Measurements from ENCODE around the gene KCNQ1.

Gene KCNQ1

GRCh38 chr11:2589538-2589934 lies 144.7 kb downstream of the KCNQ1 start:
- H3K27me3 ChIP-seq (replicated peaks; ENCODE audit: control insufficient read depth, insufficient read depth, low read length) = no peaks in the 10 kb centered on the region

DNA sequence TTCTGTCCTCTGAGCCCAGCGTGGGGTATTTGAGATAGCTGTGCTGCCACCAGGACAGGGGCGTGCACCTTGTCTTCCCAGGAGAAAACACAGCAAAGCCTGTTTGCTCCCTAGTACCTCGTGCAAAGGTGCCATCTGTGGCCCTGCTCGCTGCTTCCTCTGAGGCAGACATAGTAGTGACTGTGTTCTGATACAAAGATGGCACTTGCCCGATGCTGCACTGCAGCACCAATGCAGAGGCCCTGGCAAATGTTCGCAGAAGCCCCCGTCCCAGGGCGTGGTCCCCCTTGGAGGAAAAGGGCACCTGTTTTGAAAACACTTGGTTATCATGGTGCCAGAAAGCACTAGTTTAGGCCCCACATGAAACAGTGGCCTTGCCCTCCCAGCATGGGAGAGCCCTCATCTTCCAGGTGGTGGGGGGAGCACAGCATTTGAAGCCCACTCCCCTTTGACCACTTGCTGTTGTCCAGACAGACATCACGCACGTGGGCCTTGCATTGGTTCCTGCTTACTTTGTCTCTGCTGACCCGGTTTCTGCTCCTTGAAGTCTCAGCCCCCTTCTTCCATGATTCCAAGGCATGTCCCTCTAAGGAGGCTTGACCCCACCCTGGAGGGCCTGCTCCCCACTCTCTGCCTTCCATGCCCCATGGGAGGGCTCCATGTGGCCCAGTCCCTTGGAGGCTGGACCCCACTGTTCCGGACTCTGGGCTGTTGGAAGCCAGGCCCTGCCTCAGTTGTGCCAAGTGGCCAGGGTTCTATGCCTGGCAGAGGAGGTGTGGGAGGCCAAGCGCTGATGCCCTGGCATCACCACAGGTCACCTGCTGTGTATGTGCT lies 145.5 kb downstream of the KCNQ1 start:
- Histone ChIP-seq H3K36me3 (ENCODE audit: control insufficient read depth, insufficient read depth, low read length) (no peaks in the 10 kb centered on the region), H3K4me3 (replicated peaks; ENCODE audit: low read depth, low read length) (no peak overlapping the region), H3K27me3 (replicated peaks; ENCODE audit: control insufficient read depth, insufficient read depth, low read length) (no peaks in the 10 kb centered on the region)
- TF ChIP-seq, protein P1, sequence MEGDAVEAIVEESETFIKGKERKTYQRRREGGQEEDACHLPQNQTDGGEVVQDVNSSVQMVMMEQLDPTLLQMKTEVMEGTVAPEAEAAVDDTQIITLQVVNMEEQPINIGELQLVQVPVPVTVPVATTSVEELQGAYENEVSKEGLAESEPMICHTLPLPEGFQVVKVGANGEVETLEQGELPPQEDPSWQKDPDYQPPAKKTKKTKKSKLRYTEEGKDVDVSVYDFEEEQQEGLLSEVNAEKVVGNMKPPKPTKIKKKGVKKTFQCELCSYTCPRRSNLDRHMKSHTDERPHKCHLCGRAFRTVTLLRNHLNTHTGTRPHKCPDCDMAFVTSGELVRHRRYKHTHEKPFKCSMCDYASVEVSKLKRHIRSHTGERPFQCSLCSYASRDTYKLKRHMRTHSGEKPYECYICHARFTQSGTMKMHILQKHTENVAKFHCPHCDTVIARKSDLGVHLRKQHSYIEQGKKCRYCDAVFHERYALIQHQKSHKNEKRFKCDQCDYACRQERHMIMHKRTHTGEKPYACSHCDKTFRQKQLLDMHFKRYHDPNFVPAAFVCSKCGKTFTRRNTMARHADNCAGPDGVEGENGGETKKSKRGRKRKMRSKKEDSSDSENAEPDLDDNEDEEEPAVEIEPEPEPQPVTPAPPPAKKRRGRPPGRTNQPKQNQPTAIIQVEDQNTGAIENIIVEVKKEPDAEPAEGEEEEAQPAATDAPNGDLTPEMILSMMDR (IDR thresholded peaks at IDR 0.05; ENCODE audit: insufficient read depth, low read length, poor library complexity, severe bottlenecking) = no peak
- DNase-seq (ENCODE audit: extremely low read depth, insufficient read length) = no peak

More at GRCh38 chr11:2589538-2589934, 144.7 kb downstream of the KCNQ1 start:
- DNase-seq (ENCODE audit: extremely low read depth, insufficient read length) = no peak
- Histone ChIP-seq H3K36me3 (ENCODE audit: control insufficient read depth, insufficient read depth, low read length) (no peaks in the 10 kb centered on the region), H3K4me3 (replicated peaks; ENCODE audit: low read depth, low read length) (no peak overlapping the region)
- TF ChIP-seq, protein P1 (IDR thresholded peaks at IDR 0.05; ENCODE audit: insufficient read depth, low read length, poor library complexity, severe bottlenecking) = no peak

GRCh38 chr11:2590965-2591754 lies 146.4 kb downstream of the KCNQ1 start:
- no peak for DNase-seq (ENCODE audit: extremely low read depth, insufficient read length)
- H3K27me3 ChIP-seq (replicated peaks; ENCODE audit: control insufficient read depth, insufficient read depth, low read length) = no peaks in the 10 kb centered on the region
- no peaks in the 10 kb centered on the region for H3K36me3 ChIP-seq (ENCODE audit: control insufficient read depth, insufficient read depth, low read length)
- TF ChIP-seq, protein P1 (IDR thresholded peaks at IDR 0.05; ENCODE audit: insufficient read depth, low read length, poor library complexity, severe bottlenecking) = no peak
- no peak overlapping the region for H3K4me3 ChIP-seq (replicated peaks; ENCODE audit: low read depth, low read length)

- Histone ChIP-seq H3K36me3 (ENCODE audit: control insufficient read depth, insufficient read depth, low read length) (no peaks in the 10 kb centered on the region), H3K27me3 (replicated peaks; ENCODE audit: control insufficient read depth, insufficient read depth, low read length) (no peaks in the 10 kb centered on the region), H3K4me3 (replicated peaks; ENCODE audit: low read depth, low read length) (no peak overlapping the region)
- no peak for DNase-seq (ENCODE audit: extremely low read depth, insufficient read length)
- TF ChIP-seq, protein P1 (IDR thresholded peaks at IDR 0.05; ENCODE audit: insufficient read depth, low read length, poor library complexity, severe bottlenecking) = no peak
These were observed 147.0 kb downstream of the KCNQ1 start for GRCh38 chr11:2591805-2592204.

- no peaks in the 10 kb centered on the region for H3K27me3 ChIP-seq (replicated peaks; ENCODE audit: control insufficient read depth, insufficient read depth, low read length)
- no peak for DNase-seq (ENCODE audit: extremely low read depth, insufficient read length)
- TF ChIP-seq, protein P1 (IDR thresholded peaks at IDR 0.05; ENCODE audit: insufficient read depth, low read length, poor library complexity, severe bottlenecking) = no peak
- no peaks in the 10 kb centered on the region for H3K36me3 ChIP-seq (ENCODE audit: control insufficient read depth, insufficient read depth, low read length)
- no peak overlapping the region for H3K4me3 ChIP-seq (replicated peaks; ENCODE audit: low read depth, low read length)
These were observed 148.0 kb downstream of the KCNQ1 start for GRCh38 chr11:2592559-2593392.

Data from GM06990 (cell line).